Left hindlimb (tissue), 1 donor: Measurements from ENCODE around the gene RREB1.
"Not testable (repeated sequence)": the region's sequence is repeated elsewhere in the genome, so short reads cannot be mapped to it uniquely, and the experiment has no call there.

ENCODE experiments used
- DNase-seq: peaks from one replicate; pipeline ENCODE4 v3.0.0-alpha.2; 2018

Gene RREB1

GRCh38 chr6:7147051-7147671 lies 39.4 kb downstream of the RREB1 start:
- no peak for DNase-seq

- no peak for DNase-seq
Observed at GRCh38 chr6:7148100-7148822, 40.5 kb downstream of the RREB1 start.

- DNase-seq, result no peak
Observed at GRCh38 chr6:7150381-7151064, 42.8 kb downstream of the RREB1 start.

- DNase-seq, result no peak
Observed at GRCh38 chr6:7151381-7151780, 43.6 kb downstream of the RREB1 start.

GRCh38 chr6:7152462-7152861 lies 44.7 kb downstream of the RREB1 start:
- DNase-seq, result no peak

GRCh38 chr6:7153789-7154188 lies 46.0 kb downstream of the RREB1 start:
- DNase-seq, result no peak

GRCh38 chr6:7154341-7155139 lies 46.8 kb downstream of the RREB1 start:
- no peak for DNase-seq

- DNase-seq, result no peak
Observed at GRCh38 chr6:7155871-7156579, 48.3 kb downstream of the RREB1 start.

GRCh38 chr6:7156643-7157278 lies 49.0 kb downstream of the RREB1 start:
- no peak for DNase-seq

- not testable (repeated sequence) for DNase-seq
Observed at GRCh38 chr6:7157307-7157706, 49.5 kb downstream of the RREB1 start.

- DNase-seq, result no peak
Observed at GRCh38 chr6:7157752-7158616, 50.2 kb downstream of the RREB1 start.

- no peak for DNase-seq
Observed at GRCh38 chr6:7159790-7160525, 52.2 kb downstream of the RREB1 start.

- DNase-seq, result no peak
Observed at GRCh38 chr6:7161253-7161623, 53.5 kb downstream of the RREB1 start.

- DNase-seq, result no peak
Observed at GRCh38 chr6:7161845-7162244, 54.1 kb downstream of the RREB1 start.

GRCh38 chr6:7163661-7164071 lies 55.9 kb downstream of the RREB1 start:
- DNase-seq, result no peak

- no peak for DNase-seq
Observed at GRCh38 chr6:7164536-7165001, 56.8 kb downstream of the RREB1 start.

- no peak for DNase-seq
Observed at GRCh38 chr6:7165002-7165889, 57.5 kb downstream of the RREB1 start.

- DNase-seq, result no peak
Observed at GRCh38 chr6:7165890-7166267, 58.1 kb downstream of the RREB1 start.
